Activated CD8-positive, alpha-beta memory T cell treated with anti-CD3 and anti-CD28 coated beads, Interleukin-2, amount 50 U/mL, for 48 hours (primary cell): ENCODE measurements around the gene PCDH15.

Source experiments
- DNase-seq: peaks from one replicate; pipeline ENCODE4 v3.0.0-alpha.2; 2020

PCDH15 gene

GRCh38 chr10:53839440-53840039 lies 961.5 kb downstream of the PCDH15 start:
- DNase-seq = no peak

- no peak for DNase-seq
These were observed 964.4 kb downstream of the PCDH15 start for GRCh38 chr10:53836638-53837037.

DNA sequence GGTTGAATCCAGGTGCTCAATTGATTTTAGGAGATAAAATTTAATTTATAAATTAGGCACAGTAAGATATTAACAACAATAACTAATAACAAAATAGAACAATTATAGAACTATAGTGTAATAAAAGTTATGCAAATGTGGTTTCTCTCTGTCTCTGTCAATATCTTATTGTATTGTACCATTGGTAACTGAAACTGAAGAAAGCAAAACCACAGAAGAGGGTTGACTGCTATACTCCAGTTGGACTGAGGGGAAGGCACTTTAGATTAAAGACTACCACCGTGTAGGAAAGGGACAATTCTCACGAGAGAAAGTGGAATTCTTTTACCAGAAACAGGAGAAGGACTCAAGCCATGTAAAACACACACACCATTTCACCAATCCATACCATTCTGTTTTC lies 967.1 kb downstream of the PCDH15 start:
- DNase-seq = no peak

GRCh38 chr10:53827261-53827660 lies 973.8 kb downstream of the PCDH15 start:
- DNase-seq = no peak

DNA sequence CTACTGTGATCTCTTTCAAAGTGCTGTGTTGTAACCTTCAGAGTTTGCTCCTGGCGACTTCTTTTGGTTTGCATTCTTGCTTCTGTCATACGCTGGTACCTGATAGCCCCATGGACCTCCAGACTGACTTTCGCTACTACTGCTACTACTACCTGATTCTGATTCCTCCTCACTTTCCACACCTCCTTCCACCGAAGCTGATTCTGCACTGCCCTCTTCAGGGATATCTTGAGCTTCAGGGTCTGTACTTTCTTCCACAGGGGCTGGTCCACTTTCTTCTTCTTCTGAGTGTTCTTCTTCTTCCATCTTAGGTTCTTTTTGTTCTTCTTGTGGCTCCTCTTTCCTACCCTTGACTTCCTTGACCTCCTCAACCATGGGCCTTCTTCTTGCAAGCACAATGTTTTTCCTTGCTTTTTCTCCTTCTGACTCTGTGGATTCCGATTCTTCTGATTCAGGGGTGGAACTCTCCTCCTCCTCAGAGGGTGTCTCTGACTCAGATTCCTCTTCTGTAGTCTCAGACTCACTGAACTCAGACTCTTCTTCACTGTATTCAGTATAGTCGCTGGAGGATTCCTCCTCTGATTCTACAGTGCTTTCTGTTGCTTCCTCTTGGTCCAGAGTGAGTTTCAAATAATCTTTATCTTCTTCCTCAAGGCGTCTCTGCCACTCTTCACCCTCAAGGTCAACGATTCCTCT lies 992.2 kb downstream of the PCDH15 start:
- DNase-seq = no peak

- DNase-seq = no peak
These were observed 1014.7 kb downstream of the PCDH15 start for GRCh38 chr10:53786236-53786900.

DNA sequence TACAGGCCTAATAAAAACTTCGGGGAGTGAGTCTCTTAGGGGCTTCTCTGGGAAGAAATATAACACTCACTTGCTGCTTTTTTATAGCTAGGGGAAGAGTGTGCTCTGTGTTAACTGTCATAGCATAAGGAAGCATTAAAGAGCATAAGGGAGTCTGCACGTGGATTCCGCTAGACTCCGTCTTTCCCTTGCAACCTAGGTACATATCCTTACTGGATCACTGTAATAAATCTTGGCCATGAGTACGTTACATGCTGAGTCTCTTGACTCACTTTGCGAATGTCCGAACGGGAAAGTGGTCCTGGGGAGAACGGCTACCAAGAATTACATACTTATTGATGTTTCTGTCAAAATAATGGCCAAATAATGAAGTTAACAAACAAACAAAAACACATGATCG lies 1029.3 kb downstream of the PCDH15 start:
- DNase-seq = no peak

DNA sequence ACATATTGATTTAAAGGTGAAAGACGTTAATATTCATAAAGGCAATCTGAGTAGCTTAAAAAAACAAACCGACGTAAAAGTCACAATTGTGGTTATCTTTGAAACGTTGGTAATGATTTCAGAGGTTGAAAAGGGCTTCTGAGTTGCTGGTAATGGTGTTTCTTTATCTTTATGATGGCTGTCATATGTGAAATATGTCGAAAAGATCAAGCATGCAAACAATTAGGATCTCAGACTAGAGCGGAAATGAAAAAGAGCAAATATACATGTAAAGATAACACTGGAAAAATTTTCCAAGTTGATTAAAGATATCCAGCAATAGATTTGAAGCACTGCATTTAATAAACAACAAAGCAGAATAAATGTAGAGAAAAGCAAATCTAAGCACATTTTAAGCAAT lies 1030.1 kb downstream of the PCDH15 start:
- DNase-seq = no peak

DNA sequence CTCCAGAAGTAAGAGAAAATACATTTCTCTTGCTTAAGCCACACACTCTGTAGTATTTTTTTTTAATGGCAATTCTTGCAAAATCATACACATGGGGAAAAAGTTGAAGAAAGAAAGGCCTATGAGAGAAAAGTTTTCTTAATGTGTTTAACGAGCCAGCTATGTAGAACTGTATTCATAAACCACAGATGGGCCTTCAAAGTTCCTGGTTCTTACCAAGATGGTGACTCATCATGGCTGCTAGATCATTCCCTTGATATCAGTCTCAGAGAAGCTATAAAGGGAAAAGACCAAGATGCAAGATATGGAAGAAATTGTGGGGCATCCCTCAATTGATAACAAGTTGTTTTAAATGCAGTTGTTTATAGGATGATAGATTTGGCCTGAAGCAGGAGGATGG lies 1035.7 kb downstream of the PCDH15 start:
- no peak for DNase-seq

DNA sequence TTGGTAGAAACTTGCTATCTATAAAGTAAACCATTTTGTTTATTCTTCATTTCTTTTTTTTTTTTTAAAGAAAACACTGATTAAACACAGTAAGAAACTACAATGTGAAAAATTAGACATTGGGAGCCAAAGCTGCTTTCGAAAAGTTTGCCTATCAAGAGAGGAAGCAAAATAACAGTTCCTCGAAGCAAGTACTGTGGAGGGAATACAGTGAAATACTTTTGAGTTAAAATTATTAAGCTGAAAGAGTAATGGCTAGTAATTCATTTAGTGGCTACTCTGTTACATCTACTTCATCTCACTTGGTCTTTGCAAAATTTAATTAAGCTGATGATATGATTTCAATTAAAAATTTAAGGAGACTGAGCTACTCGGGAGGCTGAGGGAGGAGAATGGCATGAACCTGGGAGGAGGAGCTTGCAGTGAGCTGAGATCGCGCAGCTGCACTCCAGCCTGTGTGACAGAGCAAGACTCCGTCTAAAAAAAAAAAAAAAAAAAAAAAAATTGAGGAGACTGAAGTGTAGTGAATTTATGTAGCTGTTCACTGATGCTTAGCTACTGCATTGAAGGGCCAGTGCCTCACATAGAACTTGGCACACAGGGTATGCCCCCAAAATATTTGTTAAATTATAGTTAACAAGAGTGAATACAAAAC lies 1046.3 kb downstream of the PCDH15 start:
- DNase-seq = no peak
